ENCODE results near the gene BLCAP. TPM values are rescaled to one million over a fixed set of nuclear protein-coding genes. Genes with fewer than 3 reads are reported as not detected.

The BLCAP gene
- total and polyA plus RNA-seq, 2 experiments from 2014 or later = 65.8 to 71.9 TPM

DNA sequence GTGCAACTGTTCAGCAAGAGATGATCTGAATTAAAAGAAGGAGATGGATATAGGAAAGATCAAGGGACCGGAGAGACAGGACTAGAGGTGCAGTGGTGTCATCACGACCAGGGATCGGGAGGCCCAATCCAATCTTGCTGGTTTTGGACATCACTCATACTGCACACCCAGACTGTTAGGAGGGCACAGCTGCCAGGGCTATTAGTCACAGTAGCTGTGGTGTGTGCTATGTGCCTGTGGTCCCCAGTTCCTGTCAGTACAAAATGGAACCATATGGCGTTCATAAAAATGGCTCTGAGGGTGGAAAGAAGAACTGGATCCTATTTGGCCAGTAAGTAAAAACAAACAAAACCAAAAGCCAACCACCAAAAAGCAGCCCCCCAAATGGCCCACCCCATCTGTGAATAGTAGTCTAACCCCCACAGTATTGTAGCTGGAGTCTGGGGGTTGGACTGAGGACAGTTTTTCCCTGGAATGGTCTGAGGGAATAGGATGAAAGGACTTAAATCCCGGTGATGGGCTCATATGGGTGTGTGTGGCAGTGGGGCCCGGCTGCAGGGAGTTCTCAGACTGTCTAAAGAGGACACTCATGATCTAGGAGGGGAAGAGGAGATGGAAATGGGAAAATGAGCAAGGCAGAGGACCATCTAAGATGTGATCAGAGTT is 15.9 kb downstream of the BLCAP start:
- Histone ChIP-seq H3K79me2 (peaks cover 61% of the 10 kb centered on the region), H3K27me3 (no peaks in the 10 kb centered on the region), H3K9me3 (ENCODE audit: low read depth) (no peaks in the 10 kb centered on the region), H4K20me1 (ENCODE audit: insufficient read depth, poor library complexity, severe bottlenecking) (peaks cover 25% of the 10 kb centered on the region), H3K4me3 (no peak overlapping the region), H3K4me2 (no peak overlapping the region), H2AFZ (no peak overlapping the region), H3K36me3 (replicated peaks; ENCODE audit: insufficient read depth, low read depth) (no peaks in the 10 kb centered on the region), H3K27ac (no peak overlapping the region), H3K9me2 (replicated peaks; ENCODE audit: insufficient read depth) (no peaks in the 10 kb centered on the region), H3K4me1 (ENCODE audit: insufficient read depth) (peaks cover 15% of the 10 kb centered on the region)
- WGBS (ENCODE audit: low lambda C conversion rate, missing lambda C conversion rate) = 83% methylated on average over 6 of the region's 6 CpGs
- no peak for DNase-seq (ENCODE audit: low spot score)
- TF ChIP-seq EZH2 (IDR thresholded peaks at IDR 0.05; ENCODE audit: borderline replicate concordance) = no peak
- TF ChIP-seq, protein P1, sequence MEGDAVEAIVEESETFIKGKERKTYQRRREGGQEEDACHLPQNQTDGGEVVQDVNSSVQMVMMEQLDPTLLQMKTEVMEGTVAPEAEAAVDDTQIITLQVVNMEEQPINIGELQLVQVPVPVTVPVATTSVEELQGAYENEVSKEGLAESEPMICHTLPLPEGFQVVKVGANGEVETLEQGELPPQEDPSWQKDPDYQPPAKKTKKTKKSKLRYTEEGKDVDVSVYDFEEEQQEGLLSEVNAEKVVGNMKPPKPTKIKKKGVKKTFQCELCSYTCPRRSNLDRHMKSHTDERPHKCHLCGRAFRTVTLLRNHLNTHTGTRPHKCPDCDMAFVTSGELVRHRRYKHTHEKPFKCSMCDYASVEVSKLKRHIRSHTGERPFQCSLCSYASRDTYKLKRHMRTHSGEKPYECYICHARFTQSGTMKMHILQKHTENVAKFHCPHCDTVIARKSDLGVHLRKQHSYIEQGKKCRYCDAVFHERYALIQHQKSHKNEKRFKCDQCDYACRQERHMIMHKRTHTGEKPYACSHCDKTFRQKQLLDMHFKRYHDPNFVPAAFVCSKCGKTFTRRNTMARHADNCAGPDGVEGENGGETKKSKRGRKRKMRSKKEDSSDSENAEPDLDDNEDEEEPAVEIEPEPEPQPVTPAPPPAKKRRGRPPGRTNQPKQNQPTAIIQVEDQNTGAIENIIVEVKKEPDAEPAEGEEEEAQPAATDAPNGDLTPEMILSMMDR (IDR thresholded peaks at IDR 0.05; ENCODE audit: poor library complexity) = no peak
- TF ChIP-seq EZH2phosphoT487 (IDR thresholded peaks at IDR 0.05; ENCODE audit: low read depth, severe bottlenecking, unreplicated experiment) = no peak

DNA sequence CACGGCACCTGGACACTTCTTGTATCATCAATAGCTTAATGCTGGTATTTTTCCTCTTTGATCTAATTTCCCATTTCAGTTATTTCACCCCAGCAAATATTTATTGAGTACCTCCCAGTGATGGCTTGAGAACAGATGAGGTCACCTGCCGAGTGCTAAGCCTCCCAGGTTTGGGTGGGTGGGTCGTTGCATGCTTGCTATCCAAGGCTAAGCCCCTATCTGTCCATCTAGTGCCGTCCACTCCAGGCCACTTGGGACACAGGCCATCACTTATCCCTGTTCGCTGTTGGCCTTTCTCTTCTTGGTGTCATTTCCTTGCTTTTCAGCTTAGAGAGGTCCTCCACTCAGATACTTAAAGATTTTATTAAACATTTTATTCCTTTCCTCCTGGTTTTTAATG is 17.4 kb downstream of the BLCAP start:
- peaks cover 16% of the 10 kb centered on the region for H3K4me1 ChIP-seq (ENCODE audit: insufficient read depth)

DNA sequence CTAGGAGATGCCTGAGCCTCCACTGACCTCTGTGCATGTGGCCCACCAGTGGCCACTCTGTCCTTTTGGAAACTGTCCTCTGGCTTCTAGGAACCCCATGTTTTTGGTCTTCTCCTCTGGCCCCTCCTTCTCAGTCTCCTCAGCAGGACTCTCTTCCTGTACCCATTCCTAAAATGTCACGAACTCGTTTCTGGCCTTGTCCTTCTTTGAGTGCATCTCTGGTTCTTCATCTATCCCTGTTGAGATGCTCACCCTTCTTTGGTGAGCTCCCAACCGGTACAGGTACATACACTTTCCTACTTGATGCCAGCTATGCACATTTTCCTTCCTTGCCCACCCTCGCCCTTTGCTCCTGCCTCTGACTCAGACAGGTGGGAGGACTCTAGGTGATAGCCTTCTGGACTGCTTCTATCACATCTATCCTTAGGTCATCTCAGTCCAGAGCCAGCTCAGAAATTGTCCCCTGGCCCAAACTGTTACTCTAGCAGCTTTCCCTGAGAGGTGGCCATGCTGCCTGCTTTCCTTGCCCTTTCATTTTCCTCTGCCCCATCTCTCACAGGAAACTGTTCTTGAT is 21.4 kb downstream of the BLCAP start:
- no peaks in the 10 kb centered on the region for H4K20me1 ChIP-seq (ENCODE audit: insufficient read depth, poor library complexity, severe bottlenecking)
- no peaks in the 10 kb centered on the region for H3K9me3 ChIP-seq (ENCODE audit: low read depth)
- H3K4me2 ChIP-seq = no peak overlapping the region
- TF ChIP-seq, protein P1 (IDR thresholded peaks at IDR 0.05; ENCODE audit: poor library complexity) = no peak
- TF ChIP-seq EZH2phosphoT487 (IDR thresholded peaks at IDR 0.05; ENCODE audit: low read depth, severe bottlenecking, unreplicated experiment) (no peak), EZH2 (IDR thresholded peaks at IDR 0.05; ENCODE audit: borderline replicate concordance) (no peak)
- H2AFZ ChIP-seq = no peak overlapping the region
- peaks cover 16% of the 10 kb centered on the region for H3K4me1 ChIP-seq (ENCODE audit: insufficient read depth)
- no peaks in the 10 kb centered on the region for H3K27me3 ChIP-seq
- no peak overlapping the region for H3K4me3 ChIP-seq
- H3K36me3 ChIP-seq (replicated peaks; ENCODE audit: insufficient read depth, low read depth) = no peaks in the 10 kb centered on the region
- H3K79me2 ChIP-seq = peaks cover 9% of the 10 kb centered on the region
- H3K27ac ChIP-seq = no peak overlapping the region
- H3K9me2 ChIP-seq (replicated peaks; ENCODE audit: insufficient read depth) = no peaks in the 10 kb centered on the region
- no peak for DNase-seq (ENCODE audit: low spot score)
- 83% methylated on average over 4 of the region's 4 CpGs for WGBS (ENCODE audit: low lambda C conversion rate, missing lambda C conversion rate)

More for the DNA sequence above, 17.4 kb downstream of the BLCAP start:
- H4K20me1 ChIP-seq (ENCODE audit: insufficient read depth, poor library complexity, severe bottlenecking) = peaks cover 12% of the 10 kb centered on the region
- no peaks in the 10 kb centered on the region for H3K36me3 ChIP-seq (replicated peaks; ENCODE audit: insufficient read depth, low read depth)
- DNase-seq (ENCODE audit: low spot score) = no peak
- no peak overlapping the region for H3K4me3 ChIP-seq
- H3K9me3 ChIP-seq (ENCODE audit: low read depth) = no peaks in the 10 kb centered on the region
- WGBS (ENCODE audit: low lambda C conversion rate, missing lambda C conversion rate) = 90% methylated on average over 5 of the region's 5 CpGs
- TF ChIP-seq EZH2phosphoT487 (IDR thresholded peaks at IDR 0.05; ENCODE audit: low read depth, severe bottlenecking, unreplicated experiment) (no peak), EZH2 (IDR thresholded peaks at IDR 0.05; ENCODE audit: borderline replicate concordance) (no peak)
- TF ChIP-seq, protein P1 (IDR thresholded peaks at IDR 0.05; ENCODE audit: poor library complexity) = no peak
- H2AFZ ChIP-seq = no peak overlapping the region
- no peaks in the 10 kb centered on the region for H3K27me3 ChIP-seq
- peaks cover 46% of the 10 kb centered on the region for H3K79me2 ChIP-seq
- H3K4me2 ChIP-seq = no peak overlapping the region
- H3K9me2 ChIP-seq (replicated peaks; ENCODE audit: insufficient read depth) = no peaks in the 10 kb centered on the region
- H3K27ac ChIP-seq = no peak overlapping the region

Data from hepatocyte (in vitro differentiated cells).